Measurements from ENCODE around the gene TLR2.

TLR2 gene, protein sequence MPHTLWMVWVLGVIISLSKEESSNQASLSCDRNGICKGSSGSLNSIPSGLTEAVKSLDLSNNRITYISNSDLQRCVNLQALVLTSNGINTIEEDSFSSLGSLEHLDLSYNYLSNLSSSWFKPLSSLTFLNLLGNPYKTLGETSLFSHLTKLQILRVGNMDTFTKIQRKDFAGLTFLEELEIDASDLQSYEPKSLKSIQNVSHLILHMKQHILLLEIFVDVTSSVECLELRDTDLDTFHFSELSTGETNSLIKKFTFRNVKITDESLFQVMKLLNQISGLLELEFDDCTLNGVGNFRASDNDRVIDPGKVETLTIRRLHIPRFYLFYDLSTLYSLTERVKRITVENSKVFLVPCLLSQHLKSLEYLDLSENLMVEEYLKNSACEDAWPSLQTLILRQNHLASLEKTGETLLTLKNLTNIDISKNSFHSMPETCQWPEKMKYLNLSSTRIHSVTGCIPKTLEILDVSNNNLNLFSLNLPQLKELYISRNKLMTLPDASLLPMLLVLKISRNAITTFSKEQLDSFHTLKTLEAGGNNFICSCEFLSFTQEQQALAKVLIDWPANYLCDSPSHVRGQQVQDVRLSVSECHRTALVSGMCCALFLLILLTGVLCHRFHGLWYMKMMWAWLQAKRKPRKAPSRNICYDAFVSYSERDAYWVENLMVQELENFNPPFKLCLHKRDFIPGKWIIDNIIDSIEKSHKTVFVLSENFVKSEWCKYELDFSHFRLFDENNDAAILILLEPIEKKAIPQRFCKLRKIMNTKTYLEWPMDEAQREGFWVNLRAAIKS

DNA sequence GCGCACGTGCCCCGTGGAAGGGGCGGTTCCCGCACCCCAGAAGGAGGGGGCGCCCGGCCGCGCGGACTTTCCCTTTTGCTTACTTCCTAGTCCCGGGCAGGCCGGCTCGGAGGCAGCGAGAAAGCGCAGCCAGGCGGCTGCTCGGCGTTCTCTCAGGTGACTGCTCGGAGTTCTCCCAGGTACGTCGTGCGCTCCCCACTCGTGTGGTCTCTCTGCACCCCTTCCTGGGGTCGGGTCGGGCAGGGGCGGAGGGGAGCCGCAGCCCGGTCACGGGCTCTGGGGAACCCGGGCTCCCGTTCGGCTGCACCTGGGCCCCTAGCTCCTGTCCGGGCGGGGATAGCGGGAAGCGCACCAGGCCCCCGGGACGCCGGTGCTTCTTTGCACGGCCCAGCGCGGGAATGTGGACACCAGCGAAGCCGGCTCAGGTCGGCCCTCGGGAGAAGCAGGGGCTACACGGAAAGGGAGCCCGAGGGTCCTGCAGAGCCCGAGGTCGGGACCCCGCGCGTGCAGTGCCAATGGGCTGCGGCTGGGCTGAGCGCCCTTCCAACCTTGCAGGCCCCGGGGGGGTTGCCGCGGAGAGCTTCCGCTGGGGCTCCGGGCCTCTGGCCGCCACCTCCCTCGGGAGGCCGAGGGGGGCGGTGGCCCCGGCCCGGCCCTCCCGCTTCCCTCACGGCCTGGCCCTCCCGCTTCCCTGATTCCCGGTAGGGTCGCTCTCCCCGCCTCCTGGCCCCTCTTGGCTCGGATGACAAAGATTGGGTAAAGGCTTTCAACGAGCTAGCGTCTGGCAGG, at the start of gene TLR2:
TLR2 (plus strand) TSS at position 99 of the 789 bp plus-strand sequence. CDS start 18,628 bp downstream, outside the sequence.
- peak in 1 of 2 experiments; percentile 23 for DNase-seq

DNA sequence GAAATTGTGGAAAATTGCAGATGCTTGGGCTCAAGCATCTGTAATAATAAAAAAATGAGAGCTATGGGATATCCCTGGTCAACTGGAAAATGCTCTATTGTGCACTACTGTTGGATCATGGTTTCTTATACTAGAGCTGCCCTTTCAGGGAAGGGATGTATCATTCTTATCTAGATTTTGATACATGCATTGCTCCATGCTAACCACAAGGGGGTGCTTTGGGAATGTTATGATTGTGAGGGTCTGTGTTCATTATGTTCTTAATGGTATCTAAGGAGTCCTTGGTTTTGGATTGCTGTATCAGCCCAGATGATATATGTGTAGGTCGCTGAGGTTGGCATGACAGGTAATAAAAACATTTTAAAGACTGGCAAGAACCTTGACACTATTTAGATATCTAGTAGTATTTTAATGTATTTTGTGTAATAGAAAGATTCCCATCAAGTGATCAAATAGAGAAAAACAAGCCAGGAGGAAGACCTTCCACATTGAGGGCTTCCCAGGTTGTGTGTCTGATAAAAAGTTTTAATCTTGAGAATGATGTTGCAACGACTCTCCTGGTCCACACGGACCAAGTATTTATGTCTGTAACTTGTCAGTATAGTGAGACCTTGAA, 49.2 kb upstream of the TLR2 start:
- DNase-seq = peak in 1 of 2 experiments; percentile 0

DNA sequence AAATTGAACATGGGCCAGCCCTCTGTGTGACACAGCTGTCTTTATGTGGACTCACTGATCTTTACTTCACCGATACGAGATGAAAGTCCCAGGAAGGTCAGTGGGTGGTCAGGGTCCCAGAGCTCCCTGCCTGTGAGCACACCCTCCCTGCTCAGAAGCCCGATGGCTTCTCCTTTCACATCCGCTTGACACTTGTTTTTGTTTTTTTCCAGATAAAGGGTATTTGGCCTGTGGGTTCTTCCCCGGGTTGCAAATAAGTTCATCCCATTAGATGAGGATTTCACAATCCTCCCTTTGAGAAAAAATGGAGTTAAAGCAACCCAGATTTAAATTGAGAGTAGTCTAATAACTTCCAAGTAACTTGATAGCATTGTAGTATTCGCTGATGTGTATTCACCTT, 48.2 kb upstream of the TLR2 start:
- DNase-seq = no peak

DNA sequence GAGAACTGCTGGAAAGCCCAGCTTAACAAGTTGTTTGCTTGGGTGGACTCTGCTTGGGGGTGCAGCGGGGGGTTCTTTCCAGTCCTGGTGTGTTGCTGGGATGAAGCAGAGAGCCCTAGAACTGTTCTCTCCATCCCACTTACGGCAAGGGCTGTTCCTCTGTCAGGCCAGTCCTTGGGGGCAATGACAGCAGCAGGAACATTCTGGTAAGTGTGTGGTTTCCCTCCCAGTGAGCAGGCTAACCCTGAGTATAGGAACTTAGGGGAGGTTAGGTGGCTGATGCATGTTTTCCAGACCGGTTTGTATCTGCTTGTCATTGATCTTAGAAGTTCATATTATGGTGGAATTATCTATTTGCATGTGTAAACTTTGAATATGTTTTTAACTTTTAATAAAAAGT, 46.9 kb upstream of the TLR2 start:
- no peak for DNase-seq

DNA sequence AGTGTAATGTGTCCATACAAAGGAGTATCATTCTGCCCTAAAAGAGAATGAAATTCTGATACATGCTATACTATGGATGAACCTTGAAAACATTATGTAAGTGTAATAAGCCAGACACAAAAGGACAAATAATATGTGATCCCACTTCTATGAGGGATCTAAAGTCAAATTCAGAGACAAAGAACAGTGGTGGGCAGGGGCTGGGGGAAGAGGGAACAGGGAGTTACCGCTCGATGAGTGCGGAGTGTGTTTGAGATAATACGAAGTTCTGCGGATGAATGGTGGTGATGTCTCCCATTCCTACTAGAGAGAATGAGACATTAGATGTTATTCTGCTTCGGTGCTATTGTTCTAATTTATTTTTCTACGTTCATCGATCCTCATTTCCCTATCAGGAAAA, 46.1 kb upstream of the TLR2 start:
- DNase-seq = no peak

DNA sequence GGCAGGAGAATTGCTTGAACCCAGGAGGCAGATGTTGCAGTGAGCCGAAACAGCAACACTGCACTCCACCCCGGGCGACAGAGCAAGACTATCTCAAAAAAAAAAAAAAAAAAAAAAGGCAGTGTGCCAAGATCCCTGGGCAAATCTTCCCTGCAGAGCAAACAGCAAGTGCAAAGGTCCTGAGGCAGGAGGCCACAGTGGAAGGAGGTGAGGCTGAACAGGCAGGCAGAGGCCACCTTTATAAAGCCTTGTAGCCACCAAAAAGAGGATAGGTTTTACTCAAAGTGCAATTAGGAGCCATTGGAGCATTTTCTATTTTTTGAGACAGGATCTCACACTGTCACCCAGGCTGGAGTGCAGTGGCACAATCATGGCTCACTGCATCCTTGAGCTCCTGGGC, 45.1 kb upstream of the TLR2 start:
- DNase-seq = no peak

DNA sequence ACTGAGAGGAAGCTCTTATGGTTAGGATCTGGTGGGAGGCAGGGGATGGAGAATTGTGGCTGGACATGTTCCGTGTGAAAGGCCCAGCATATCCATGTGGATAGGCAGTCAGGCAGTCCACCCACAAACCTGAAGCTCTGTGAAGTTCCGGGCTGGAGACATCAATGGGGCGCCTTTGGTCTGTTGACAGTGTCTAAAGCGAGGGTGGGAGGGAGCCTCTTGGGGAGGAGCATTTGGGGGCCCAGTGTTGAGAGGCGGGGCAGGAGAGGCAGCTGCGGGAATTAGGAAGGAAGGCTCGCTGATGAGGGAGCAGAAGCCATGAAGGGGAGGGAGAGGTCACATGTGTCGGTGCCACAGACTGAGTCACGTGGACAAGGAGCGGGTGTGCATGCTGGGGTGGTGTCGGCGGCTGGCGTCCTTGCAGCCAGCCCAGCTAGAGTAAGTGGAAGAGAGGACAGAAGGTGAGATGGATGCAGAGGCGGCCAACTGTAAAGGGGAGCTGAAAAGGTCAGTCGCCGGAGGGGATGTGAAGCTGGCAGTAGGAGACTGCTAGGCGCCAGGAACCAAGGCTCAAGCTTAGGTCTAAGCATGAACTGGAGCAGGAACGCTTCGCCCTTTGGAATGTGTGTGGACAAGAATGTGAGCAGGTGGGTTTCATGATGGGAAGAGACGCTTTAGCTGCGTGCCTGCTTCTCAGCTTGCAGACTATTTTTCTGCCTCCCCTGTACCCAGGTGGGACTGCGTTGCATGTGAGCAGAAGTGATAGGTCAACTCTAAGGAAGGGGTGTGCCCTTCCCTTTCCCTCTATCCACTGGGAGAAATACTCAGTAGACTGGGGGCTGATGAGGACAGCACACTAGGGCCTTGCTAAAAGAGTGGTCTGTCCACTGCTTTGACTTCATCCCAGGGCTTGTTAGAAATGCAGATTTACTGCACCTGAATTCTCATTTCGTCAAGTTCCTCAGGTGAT, 44.0 kb upstream of the TLR2 start:
- no peak for DNase-seq

DNA sequence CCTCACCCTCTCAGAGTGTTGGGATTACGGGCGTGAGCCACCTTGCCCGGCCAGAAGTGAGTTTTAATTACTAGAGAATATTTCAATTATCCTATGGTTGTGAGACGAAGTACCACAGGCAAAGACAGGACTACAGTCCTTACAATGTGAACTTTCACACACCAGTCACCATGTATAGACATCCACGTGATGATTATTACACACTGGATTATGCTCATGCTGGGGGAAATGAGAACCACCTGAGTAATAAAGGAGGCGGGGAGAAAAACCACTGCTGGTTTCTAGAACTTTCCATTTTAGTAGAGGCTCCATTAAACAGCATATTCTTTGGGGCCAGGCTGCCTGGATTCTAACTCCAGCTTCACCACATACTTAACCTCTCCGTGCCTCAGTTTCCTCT, 42.5 kb upstream of the TLR2 start:
- DNase-seq = no peak

DNA sequence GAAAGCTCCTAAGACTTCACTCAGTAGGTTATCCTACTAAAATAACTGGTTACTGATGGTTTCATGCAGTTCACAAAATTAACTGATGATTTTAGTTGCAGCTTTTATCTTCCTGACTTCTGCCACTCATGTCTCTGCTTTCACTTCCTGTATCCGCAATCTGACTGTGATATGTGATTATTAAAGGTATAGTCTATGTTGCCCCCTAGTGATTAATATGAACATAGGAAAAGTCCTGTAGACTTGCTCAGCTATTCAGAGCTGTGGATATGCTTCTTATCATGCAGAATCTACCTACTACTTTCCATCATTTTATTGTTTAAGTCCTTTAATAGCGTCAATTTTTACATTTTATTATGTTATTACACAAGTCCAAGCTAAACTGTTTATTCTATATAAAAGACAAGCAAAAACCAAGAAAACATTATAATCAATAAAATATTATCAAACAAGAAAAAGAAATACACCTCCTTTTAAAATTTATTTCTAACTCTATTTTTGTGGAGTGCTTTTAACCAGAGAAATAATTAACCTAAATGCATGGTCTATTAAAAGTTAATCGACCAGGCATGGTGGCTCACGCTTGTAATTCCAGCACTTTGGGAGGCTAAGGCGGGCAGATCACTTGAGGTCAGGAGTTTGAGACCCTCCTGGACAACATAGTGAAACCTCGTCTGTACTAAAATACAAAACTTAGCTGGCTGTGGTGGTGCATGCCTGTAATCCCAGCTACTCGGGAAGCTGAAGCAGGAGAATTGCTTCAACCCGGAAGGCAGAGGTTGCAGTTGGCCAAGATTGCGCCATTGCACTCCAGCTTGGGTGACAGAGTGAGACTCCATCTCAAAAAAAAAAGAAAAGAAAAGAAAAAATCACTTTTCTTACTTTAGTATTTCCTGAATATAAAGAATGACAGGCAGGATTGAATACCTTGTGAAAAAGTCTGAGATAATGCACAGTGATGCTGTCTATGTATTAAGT, 40.4 kb upstream of the TLR2 start:
- peak in 1 of 2 experiments; percentile 45 for DNase-seq

DNA sequence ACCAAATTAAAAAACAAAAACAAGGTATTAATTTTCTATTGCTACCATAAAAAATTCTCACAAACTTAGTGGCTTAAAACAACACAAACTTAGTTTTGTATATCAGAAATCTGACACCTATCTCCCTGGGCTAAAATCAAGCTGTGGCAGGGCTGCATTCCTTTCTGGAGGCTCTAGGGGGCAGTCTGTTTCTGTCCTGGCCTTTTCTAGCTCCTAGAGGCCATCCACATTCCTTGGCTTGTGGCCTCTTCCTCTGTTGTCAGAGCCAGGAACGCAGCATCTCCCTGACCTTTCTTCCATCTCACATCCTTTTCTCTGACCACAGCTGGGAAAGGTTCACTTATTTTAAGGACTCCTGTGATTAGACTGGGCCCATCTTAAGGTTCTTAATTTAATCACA, 38.9 kb upstream of the TLR2 start:
- DNase-seq = no peak

DNA sequence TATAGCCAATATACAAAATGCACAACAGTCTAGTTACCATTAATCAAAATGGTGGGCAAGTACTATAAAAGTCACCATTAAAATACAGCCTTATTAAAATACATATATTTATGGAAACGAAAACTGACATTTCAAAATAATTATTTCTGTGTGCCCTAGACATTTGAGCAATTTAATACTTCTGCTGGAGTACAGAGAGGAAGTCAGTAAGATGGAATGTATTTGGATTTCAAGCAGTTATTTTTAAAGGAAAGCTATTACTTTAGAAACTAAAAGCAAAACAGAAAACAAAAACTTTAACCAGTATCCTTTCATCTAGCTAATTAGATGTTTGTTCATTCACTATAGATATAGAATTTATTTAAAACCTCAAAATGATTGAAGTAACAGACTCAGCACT, 37.8 kb upstream of the TLR2 start:
- DNase-seq = no peak

DNA sequence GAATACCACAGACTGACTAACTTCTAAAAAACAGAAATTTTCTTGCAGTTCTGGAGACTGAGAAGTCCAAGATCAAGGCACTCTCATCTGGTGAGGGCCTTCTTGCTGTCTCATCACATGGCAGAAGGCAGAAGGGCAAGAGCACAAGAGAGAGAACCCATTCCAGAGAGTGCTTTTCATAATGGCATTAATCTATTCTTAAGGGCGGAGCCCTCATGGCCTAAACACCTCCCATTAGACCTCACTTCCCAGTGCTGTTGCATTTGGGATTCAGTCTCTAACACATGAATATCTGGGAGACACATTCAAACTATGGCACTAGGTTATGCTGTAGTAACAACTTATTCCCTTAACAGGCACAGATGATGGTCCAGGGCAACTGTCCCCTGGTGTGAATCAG, 37.1 kb upstream of the TLR2 start:
- no peak for DNase-seq

DNA sequence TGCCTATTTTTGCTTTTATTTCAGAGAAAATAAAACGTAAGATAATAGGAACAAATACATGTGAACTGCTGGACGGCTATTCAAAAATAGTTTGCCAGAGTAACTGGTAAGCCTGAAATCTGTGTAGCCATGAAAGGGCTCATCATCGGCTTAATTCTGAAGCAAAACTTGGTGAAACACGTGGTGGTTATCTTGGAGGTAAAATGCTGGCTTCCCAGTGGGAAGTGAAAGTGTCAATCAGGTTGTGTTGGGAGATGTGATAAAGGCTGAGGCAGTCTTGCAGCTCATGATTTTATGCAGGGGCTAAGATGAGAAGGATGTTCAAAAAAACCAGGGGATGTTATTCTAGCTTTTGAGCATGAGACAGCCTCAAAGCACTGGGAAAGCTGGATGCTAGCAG, 36.1 kb upstream of the TLR2 start:
- DNase-seq = no peak

DNA sequence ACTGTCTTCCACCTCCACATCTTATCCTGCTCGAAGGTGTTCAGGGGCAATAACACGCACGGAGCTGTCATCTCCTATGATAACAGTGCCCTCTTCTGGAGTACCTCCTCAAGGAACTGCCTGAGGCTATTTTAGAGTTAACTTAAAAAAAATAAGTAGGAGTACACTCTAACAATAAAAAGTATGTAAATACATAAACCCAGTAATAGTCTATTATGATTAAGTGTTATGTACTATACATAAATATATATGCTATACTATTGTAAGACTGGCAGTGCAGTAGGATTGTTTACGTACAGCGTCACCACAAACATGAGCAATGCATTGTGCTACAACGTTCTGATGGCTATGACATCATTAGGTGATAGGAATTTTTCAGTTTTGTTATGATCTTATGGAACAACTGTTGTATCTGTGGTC, 34.5 kb upstream of the TLR2 start:
- peak in 1 of 2 experiments; percentile 24 for DNase-seq

DNA sequence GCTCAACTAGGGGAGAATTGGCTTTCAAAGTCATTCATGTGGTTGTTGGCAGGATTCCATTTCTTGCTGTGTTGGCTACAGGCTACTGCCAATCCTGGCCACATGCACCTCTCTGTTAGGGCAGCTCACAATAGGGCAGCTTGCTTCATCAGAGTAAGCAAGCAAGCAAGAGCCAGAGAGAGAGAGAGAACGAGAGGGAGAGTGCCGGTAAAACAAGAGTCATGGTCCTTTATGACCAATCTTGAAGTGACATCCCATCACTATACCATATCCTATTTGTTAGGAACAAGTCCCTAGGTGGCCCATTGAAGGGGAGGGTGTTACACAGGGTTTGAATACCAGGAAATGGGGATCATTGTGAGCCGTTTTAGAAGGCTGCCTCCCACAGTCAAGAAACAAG, 33.0 kb upstream of the TLR2 start:
- DNase-seq = no peak

DNA sequence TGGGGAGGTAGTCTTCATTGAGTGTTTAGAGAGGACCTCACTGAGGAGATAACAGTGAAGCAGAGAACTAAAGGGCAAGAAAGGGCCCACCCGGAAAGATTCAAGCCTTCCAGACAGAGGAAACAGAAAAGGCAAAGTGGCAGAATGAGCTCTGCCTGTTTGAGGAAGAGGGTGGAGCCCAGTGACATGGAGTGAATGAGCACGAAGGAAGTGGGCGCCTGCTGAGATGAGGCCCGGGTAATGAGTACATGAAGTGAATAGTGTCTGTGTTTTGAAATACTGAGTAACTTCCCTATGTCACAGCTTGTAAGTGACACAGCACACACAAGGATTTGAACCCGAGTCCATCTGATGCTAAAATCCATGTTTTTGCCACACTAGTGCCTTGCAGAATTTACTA, 32.5 kb upstream of the TLR2 start:
- no peak for DNase-seq

DNA sequence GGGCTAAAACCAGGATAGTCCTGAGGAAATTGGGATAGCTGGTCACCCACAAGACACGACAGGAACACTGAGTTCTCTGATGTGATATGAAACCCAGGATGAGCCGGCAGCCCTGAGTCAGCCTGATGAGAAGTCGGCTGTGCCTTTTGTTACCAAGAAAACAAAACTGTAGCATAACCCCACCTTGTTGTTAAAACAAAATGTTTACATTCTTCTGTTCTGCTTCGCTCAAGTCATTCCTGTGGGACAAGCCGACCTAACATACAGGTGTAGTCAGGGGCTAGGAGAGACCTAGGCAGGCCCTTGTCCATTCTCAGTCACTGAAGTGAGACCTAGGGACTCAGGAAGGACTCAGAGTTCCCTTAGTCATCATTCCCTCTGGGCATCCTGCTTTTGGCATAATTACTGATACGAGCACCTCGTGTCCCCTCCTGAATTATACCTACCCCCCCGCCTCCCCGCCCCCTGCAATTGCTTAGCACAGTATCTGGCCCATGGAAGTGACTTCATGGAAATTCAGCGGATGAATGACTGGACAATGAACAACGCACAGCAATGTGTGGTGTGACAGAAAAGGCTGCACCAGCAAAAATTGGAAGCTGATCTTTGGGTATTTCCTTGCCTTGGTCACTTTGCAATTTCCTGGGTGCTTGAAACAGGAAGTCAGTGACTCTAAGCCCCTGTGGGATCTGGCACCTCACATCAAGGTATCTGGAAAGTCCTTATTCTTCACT, 31.9 kb upstream of the TLR2 start:
- DNase-seq = no peak

DNA sequence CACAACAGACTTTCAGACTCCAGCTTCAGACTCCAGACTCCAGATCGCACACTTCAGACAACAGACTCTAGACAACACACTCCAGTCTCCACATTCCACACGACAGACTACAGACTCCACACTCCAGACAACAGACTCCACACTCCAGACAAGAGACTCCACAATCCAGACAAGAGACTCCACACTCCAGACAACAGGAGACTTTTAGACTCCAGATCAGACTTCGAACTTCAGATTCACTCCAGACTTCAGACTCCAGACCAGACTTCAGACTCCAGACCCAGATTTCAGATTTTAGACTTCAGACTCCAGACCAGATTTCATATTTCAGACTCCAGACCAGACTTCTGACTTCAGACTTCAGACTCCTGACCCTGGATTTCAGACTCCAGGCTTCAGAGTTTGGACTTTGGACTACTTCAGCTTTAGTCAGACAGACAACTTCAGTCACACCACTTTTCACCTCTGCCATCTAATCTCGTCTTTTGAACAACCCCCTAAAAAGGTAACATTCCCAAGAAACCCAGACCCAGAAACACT, 29.0 kb upstream of the TLR2 start:
- DNase-seq = no peak

DNA sequence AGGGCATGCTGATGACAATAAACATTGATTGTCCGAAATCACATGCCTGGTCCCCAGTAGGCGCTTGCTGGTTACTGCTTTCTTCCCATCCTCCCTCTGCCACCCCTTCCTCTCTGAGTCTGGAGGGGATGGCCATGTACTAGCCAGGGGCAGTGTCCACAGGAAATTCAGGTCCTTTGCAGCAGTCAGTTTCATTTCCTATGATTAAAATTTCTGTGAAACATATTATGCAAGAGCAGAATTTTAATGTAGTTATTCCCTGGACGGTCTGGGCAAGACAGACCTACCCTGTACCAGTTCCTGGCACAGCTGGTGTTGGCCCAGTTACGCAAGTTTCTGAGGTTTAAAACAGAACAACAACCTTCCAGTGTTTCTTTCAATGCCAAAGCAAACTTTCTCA, 28.2 kb upstream of the TLR2 start:
- no peak for DNase-seq
